Parathyroid adenoma (tissue), 2 donors: ENCODE results near the gene SYT14.

Experiments used
- H2AFZ ChIP-seq: fragments of 300-600 bp; sonication (generic); one replicate; pipeline ENCODE4 v1.7.0; 2017; ENCODE audit warnings: antibody characterized with exemption, mild to moderate bottlenecking
- H3K27ac ChIP-seq: fragments of 300-600 bp; sonication (generic); one replicate; pipeline ENCODE4 v1.7.0; 2017
- H3K27me3 ChIP-seq: fragments of 300-600 bp; sonication (generic); one replicate; pipeline ENCODE4 v1.7.0; 2017; ENCODE audit warnings: low read length; ENCODE audit not compliant: control insufficient read depth, insufficient read depth
- H3K36me3 ChIP-seq: fragments of 300-600 bp; sonication (generic); one replicate; pipeline ENCODE4 v1.7.0; 2017; ENCODE audit warnings: low read length; ENCODE audit not compliant: control insufficient read depth, insufficient read depth
- H3K4me1 ChIP-seq: fragments of 300-600 bp; sonication (generic); one replicate; pipeline ENCODE4 v1.7.0; 2017; ENCODE audit warnings: control low read depth
- H3K4me2 ChIP-seq: fragments of 300-600 bp; sonication (generic); one replicate; pipeline ENCODE4 v1.7.0; 2017; ENCODE audit warnings: low read length
- H3K4me3 ChIP-seq: fragments of 300-600 bp; sonication (generic); one replicate; pipeline ENCODE4 v1.7.0; 2017; ENCODE audit warnings: low read depth, low read length
- H3K79me2 ChIP-seq: fragments of 300-600 bp; sonication (generic); one replicate; pipeline ENCODE4 v1.7.0; 2017; ENCODE audit warnings: control low read depth
- H3K9ac ChIP-seq: fragments of 300-600 bp; sonication (generic); one replicate; pipeline ENCODE4 v1.7.0; 2017; ENCODE audit warnings: mild to moderate bottlenecking
- H3K9me3 ChIP-seq: fragments of 300-600 bp; sonication (generic); one replicate; pipeline ENCODE4 v1.7.0; 2017; ENCODE audit warnings: low read length; ENCODE audit not compliant: control insufficient read depth
- CTCF ChIP-seq: fragments of 300-600 bp; sonication (generic); IDR thresholded peaks from one replicate; pipeline ENCODE4 v1.7.0; 2017; ENCODE audit warnings: antibody characterized with exemption, mild to moderate bottlenecking
- donor health status: primary hyperparathyroidism.

Gene SYT14

DNA sequence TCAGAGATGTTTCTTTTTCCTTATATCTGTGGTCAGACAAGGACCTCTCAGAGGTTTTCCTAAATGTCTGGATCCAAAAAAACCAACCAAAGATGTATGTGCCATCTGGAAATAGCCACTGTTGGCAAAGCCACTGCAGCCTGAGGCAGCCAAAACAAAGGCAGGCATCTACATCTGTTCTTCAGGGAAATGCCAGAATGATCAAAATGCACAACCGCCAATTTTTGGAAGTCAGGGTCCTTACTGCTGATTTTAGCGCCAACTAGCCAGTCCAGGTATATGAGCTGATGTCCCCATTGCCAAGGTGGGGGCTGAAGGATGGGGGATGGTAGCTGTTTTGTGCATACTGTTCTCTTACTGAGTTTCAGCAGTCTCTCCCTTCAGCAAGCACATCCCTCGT is 45.9 kb downstream of the SYT14 start:
- no peaks in the 10 kb centered on the region for H3K4me1 ChIP-seq
- no peak overlapping the region for H3K27ac ChIP-seq
- no peak overlapping the region for H3K9ac ChIP-seq
- H3K4me2 ChIP-seq: no peak overlapping the region
- no peaks in the 10 kb centered on the region for H3K79me2 ChIP-seq
- H3K36me3 ChIP-seq: no peaks in the 10 kb centered on the region
- H3K4me3 ChIP-seq: no peak overlapping the region
- H2AFZ ChIP-seq: no peak overlapping the region
- H3K9me3 ChIP-seq: no peaks in the 10 kb centered on the region
- no peak for TF ChIP-seq CTCF
- no peaks in the 10 kb centered on the region for H3K27me3 ChIP-seq

DNA sequence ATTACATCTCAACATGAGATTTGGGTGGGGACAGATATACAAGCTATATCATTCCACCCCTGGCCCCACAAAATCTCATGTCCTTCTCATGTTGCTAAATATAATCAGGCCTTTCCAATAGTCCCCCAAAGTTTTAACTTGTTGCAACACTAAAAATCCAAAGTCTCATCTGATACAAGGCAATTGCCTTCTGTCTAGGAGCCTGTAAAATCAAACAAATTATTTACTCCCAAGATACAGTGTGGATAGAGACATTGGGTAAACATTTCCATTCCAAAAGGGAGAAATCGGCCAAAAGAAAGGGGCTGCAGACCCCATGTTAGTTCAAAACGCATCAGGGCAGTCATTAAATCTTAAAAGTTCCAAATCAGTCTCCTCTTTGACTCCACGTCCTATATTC is 47.0 kb downstream of the SYT14 start:
- Histone ChIP-seq H3K9me3 (no peaks in the 10 kb centered on the region), H3K36me3 (no peaks in the 10 kb centered on the region), H3K4me1 (no peaks in the 10 kb centered on the region), H3K9ac (no peak overlapping the region), H3K4me3 (no peak overlapping the region), H3K79me2 (no peaks in the 10 kb centered on the region), H3K27me3 (no peaks in the 10 kb centered on the region), H2AFZ (no peak overlapping the region), H3K27ac (no peak overlapping the region), H3K4me2 (no peak overlapping the region)
- TF ChIP-seq CTCF: no peak

DNA sequence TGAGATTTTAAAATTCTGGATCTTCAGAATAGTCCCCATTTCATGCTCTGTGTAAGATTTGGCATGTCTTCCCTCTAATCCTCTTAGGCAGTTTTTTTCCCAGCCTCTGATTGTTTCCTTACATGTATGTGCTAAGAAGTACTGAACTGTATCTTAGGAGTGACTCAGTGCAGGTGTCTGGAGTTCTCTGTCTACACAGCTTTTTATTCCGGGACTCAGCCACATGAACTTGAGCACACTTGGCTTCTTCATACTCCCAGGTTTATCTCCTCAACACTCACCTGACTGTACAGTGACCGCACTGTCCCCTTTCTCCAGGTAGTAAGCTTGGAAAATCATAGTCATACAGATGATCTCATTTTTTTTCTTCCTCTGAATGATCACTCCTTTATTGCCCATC is 50.7 kb downstream of the SYT14 start:
- H3K79me2 ChIP-seq: no peaks in the 10 kb centered on the region
- H3K27me3 ChIP-seq: no peaks in the 10 kb centered on the region
- H3K4me2 ChIP-seq: no peak overlapping the region
- H3K36me3 ChIP-seq: no peaks in the 10 kb centered on the region
- H3K9me3 ChIP-seq: no peaks in the 10 kb centered on the region
- no peak overlapping the region for H3K27ac ChIP-seq
- H3K4me1 ChIP-seq: no peaks in the 10 kb centered on the region
- no peak overlapping the region for H3K9ac ChIP-seq
- H3K4me3 ChIP-seq: no peak overlapping the region
- H2AFZ ChIP-seq: no peak overlapping the region
- TF ChIP-seq CTCF: no peak

GRCh38 chr1:209989525-209989924 is 51.5 kb downstream of the SYT14 start:
- H3K36me3 ChIP-seq: no peaks in the 10 kb centered on the region
- H3K9me3 ChIP-seq: no peaks in the 10 kb centered on the region
- no peaks in the 10 kb centered on the region for H3K4me1 ChIP-seq
- no peak overlapping the region for H3K9ac ChIP-seq
- H3K79me2 ChIP-seq: no peaks in the 10 kb centered on the region
- no peak overlapping the region for H2AFZ ChIP-seq
- H3K4me3 ChIP-seq: no peak overlapping the region
- H3K27ac ChIP-seq: no peak overlapping the region
- no peaks in the 10 kb centered on the region for H3K27me3 ChIP-seq
- no peak for TF ChIP-seq CTCF
- H3K4me2 ChIP-seq: no peak overlapping the region

DNA sequence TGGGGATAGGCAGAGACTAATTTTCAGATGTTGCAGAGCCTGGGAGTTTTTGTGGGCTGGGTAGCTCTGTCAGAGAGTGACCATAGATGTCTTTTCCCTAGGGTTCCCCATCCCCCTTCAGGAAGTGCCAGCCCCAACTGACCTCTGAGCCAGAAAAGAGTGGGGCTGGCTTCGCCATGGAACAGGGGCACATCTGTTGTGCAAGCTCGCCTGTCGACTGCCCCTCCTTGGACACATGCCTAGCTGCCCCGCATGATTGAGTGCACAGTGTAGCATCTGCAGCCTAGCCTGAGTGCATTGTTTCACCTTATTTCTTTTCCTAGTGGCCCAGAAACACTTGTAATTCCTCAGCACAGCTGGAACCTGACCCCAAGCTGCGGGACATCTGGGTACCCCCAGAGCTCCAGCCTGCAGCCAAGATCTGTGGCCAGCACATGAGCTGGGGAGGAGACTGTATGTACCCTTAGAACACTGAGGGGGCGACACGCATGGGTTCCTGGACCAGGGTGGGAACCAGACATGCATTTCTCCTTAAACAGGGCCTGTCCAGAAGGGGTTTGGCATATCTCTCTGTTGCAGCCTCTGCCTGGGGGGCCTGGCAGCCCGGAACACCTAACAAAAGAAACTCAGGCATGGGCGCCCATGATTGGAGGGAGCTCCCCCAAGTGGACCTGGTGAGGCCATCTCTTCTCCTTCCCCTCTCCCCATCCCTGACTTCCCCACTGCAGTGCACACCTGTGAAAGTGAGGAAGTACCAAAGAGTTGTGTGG is 55.2 kb downstream of the SYT14 start:
- Histone ChIP-seq H3K27ac (no peak overlapping the region), H3K79me2 (no peaks in the 10 kb centered on the region), H3K27me3 (no peaks in the 10 kb centered on the region), H3K9ac (no peak overlapping the region), H3K9me3 (no peaks in the 10 kb centered on the region), H3K36me3 (no peaks in the 10 kb centered on the region), H3K4me3 (no peak overlapping the region), H3K4me1 (no peaks in the 10 kb centered on the region), H3K4me2 (no peak overlapping the region), H2AFZ (no peak overlapping the region)
- TF ChIP-seq CTCF: no peak
